Neuronal stem cell (in vitro differentiated cells): Measurements from ENCODE around the gene NAALADL2.

Experiments
- DNase-seq: peaks from one replicate; pipeline ENCODE4 v3.0.0-alpha.2; 2013; ENCODE audit warnings: low spot score
- H2AFZ ChIP-seq: one replicate; pipeline ENCODE4 v1.6.1; 2013; ENCODE audit warnings: mild to moderate bottlenecking, low read length, inconsistent platforms
- H2AK5ac ChIP-seq: 2 replicates; pipeline ENCODE4 v1.6.1; 2013; ENCODE audit warnings: low read depth, mild to moderate bottlenecking, inconsistent platforms, low read length, moderate library complexity, mixed read lengths
- H2BK120ac ChIP-seq: 2 replicates; pipeline ENCODE4 v1.6.1; 2013; ENCODE audit warnings: low read depth, mild to moderate bottlenecking, inconsistent platforms, low read length, moderate library complexity, mixed read lengths
- H2BK12ac ChIP-seq: one replicate; pipeline ENCODE4 v1.6.1; 2013; ENCODE audit warnings: low read length, inconsistent platforms
- H2BK15ac ChIP-seq: 2 replicates; pipeline ENCODE4 v1.6.1; 2013; ENCODE audit warnings: mild to moderate bottlenecking, low read length, inconsistent platforms, mixed read lengths
- H2BK5ac ChIP-seq: one replicate; pipeline ENCODE4 v1.6.1; 2013; ENCODE audit warnings: inconsistent platforms, mild to moderate bottlenecking, low read length, moderate library complexity
- H3K14ac ChIP-seq: one replicate; pipeline ENCODE4 v1.6.1; 2013; ENCODE audit warnings: low read length, inconsistent platforms
- H3K18ac ChIP-seq: 2 replicates; pipeline ENCODE4 v1.6.1; 2013; ENCODE audit warnings: low read length, inconsistent platforms
- H3K23ac ChIP-seq: 2 replicates; pipeline ENCODE4 v1.6.1; 2013; ENCODE audit warnings: low read depth, mild to moderate bottlenecking, mixed read lengths, low read length, inconsistent platforms; ENCODE audit not compliant: poor library complexity
- H3K27ac ChIP-seq: replicated peaks from 3 replicates; pipeline ENCODE4 v1.5.1; 2013; ENCODE audit warnings: low read length, inconsistent platforms
- H3K27me3 ChIP-seq, 3 experiments: 2 replicates each; pipeline ENCODE4 v1.6.1; 2013; ENCODE audit warnings: low read length in 3 of 3, mild to moderate bottlenecking in 2 of 3, inconsistent platforms in 1 of 3, low read depth in 1 of 3, mixed read lengths in 1 of 3, moderate library complexity in 1 of 3; ENCODE audit not compliant: control insufficient read depth in 3 of 3, insufficient read depth in 3 of 3
- H3K36me3 ChIP-seq, 2 donors: replicated peaks in 1 of 2; 2 replicates each; pipeline ENCODE4 v1.6.1; 2013; ENCODE audit warnings: low read length in 2 of 2; ENCODE audit not compliant: control insufficient read depth in 2 of 2, insufficient read depth in 2 of 2
- H3K4ac ChIP-seq: 2 replicates; pipeline ENCODE4 v1.6.1; 2013; ENCODE audit warnings: inconsistent platforms, mild to moderate bottlenecking, low read length, moderate library complexity
- H3K4me1 ChIP-seq, 2 donors: 1 replicate in 1 of 2; 2 replicates in 1 of 2; pipeline ENCODE4 v1.6.1; 2013; ENCODE audit warnings: low read length in 2 of 2, low read depth in 1 of 2; ENCODE audit not compliant: control insufficient read depth in 2 of 2, insufficient read depth in 1 of 2
- H3K4me2 ChIP-seq: one replicate; pipeline ENCODE4 v1.6.1; 2013; ENCODE audit warnings: mild to moderate bottlenecking, low read length, inconsistent platforms; ENCODE audit not compliant: insufficient read depth, poor library complexity, severe bottlenecking
- H3K4me3 ChIP-seq, 2 donors: 2 replicates each; pipeline ENCODE4 v1.5.1; 2013; ENCODE audit warnings: low read length in 2 of 2, mild to moderate bottlenecking in 2 of 2, inconsistent platforms in 1 of 2, moderate library complexity in 1 of 2
- H3K79me1 ChIP-seq: one replicate; pipeline ENCODE4 v1.6.1; 2013; ENCODE audit warnings: low read depth, mild to moderate bottlenecking, inconsistent platforms, low read length, moderate library complexity
- H3K9ac ChIP-seq: one replicate; pipeline ENCODE4 v1.6.1; 2013; ENCODE audit warnings: mild to moderate bottlenecking, low read depth, low read length, inconsistent platforms; ENCODE audit not compliant: poor library complexity
- H3K9me3 ChIP-seq, 2 donors: replicated peaks in 1 of 2; 2 replicates each; pipeline versions ENCODE3 to v1.6.1; 2013; ENCODE audit warnings: low read length in 2 of 2, mild to moderate bottlenecking in 2 of 2, inconsistent platforms in 1 of 2, low read depth in 1 of 2, mixed read lengths in 1 of 2, moderate library complexity in 1 of 2; ENCODE audit not compliant: control insufficient read depth in 2 of 2, insufficient read depth in 1 of 2
- H4K8ac ChIP-seq: one replicate; pipeline ENCODE4 v1.6.1; 2013; ENCODE audit warnings: low read depth, mild to moderate bottlenecking, inconsistent platforms, low read length, moderate library complexity
- H4K91ac ChIP-seq: one replicate; pipeline ENCODE4 v1.6.1; 2013; ENCODE audit warnings: low read length, low read depth, mild to moderate bottlenecking, inconsistent platforms; ENCODE audit not compliant: poor library complexity
- WGBS, 2 donors: extraction: QIAGEN DNeasy Blood & Tissue Kit; methylation state at CpG; one replicate each; pipeline ENCODE4 v1.1.7; 2013; ENCODE audit warnings: missing lambda C conversion rate in 2 of 2, mixed read lengths in 1 of 2; ENCODE audit not compliant: insufficient read length in 2 of 2, insufficient replicate concordance in 1 of 2; ENCODE audit errors: extremely low coverage in 2 of 2; 5-methylcytosine and 5-hydroxymethylcytosine counted together

Gene NAALADL2

DNA sequence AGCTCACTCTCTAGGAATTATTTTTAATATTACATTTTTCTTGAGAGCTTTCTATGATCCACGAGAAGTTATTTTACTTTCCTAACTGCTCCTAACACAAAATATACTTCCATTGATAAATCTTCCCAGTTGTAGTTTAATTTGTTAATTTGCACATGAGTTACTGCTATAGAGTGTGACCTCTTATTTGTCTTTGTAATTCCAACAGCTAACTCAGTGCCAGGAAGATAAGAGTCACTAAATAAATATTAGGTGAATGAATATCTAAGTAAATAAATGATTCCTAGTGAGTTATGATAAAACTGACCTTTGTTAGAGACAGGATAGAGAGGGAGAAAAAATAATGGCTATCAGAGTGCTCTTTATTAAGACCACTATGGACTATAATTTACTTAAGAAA, 319.9 kb downstream of the NAALADL2 start:
- Histone ChIP-seq H4K8ac (no peak overlapping the region), H3K14ac (no peak overlapping the region), H3K4me1 (peaks cover 0 to 6% of the 10 kb centered on the region in 2 donors), H2AFZ (no peak overlapping the region), H2BK12ac (no peak overlapping the region), H3K36me3 (no peaks in the 10 kb centered on the region), H3K18ac (no peak overlapping the region), H2AK5ac (no peak overlapping the region), H3K23ac (no peak overlapping the region), H3K27ac (no peak overlapping the region), H3K9me3 (no peaks in the 10 kb centered on the region), H3K9ac (no peak overlapping the region), H4K91ac (no peak overlapping the region), H3K4me2 (no peak overlapping the region), H2BK15ac (no peak overlapping the region), H3K4ac (no peak overlapping the region), H2BK5ac (no peak overlapping the region), H3K27me3 (no peaks in the 10 kb centered on the region), H2BK120ac (no peak overlapping the region), H3K4me3 (no peak overlapping the region), H3K79me1 (no peaks in the 10 kb centered on the region)
- WGBS, 2 donors, result no CpG with 5 or more reads among the region's 1 CpG
- DNase-seq, result no peak

DNA sequence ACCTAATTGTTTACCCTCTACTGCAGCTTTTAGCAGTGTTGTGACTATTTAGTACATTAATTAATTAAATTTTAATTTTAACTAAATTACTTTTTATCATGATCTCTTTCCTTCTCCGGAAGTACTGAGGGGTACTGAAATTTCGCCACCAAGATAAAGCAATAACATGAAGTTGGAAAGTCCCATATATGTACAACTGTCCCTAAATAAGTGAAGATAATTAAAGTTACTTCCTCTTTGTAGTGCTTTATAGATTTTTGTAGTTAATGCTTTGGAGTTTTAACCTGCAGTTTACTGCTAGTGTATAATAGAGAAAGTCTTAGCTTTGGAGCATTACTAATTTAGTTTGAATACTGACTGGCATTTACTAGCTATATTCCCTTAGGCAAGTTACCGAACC, 325.3 kb downstream of the NAALADL2 start:
- Histone ChIP-seq H3K27me3 (no peaks in the 10 kb centered on the region), H3K18ac (no peak overlapping the region), H3K9me3 (no peaks in the 10 kb centered on the region), H3K36me3 (no peaks in the 10 kb centered on the region), H3K23ac (no peak overlapping the region), H3K4me3 (no peak overlapping the region), H3K27ac (no peak overlapping the region), H2BK120ac (no peak overlapping the region), H3K9ac (no peak overlapping the region), H3K4ac (no peak overlapping the region), H4K8ac (no peak overlapping the region), H3K79me1 (no peaks in the 10 kb centered on the region), H4K91ac (no peak overlapping the region), H2BK15ac (no peak overlapping the region), H2BK12ac (no peak overlapping the region), H3K4me1 (peaks cover 0 to 2% of the 10 kb centered on the region in 2 donors), H3K14ac (no peak overlapping the region), H3K4me2 (no peak overlapping the region), H2BK5ac (no peak overlapping the region), H2AK5ac (no peak overlapping the region), H2AFZ (no peak overlapping the region)
- no CpG with 5 or more reads among the region's 3 CpGs for WGBS, 2 donors
- DNase-seq, result no peak

DNA sequence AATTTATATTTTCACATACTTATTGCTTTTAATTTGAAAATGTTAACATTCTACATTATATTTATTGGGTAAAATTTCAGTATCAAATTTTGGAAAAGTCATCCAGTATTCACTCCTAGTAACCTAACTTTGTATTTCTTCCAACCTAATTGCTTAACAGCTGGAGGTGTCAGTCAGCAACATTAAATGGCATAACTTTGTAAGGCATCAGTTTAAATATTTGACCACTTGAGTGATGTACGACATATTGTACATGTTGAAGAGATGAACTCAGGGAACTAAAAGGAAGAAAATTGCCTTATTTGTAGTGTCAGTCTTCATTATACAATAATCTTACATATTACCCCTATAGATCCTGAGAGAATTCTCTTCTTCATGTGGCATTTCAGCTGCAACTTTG, 326.8 kb downstream of the NAALADL2 start:
- Histone ChIP-seq H4K91ac (no peak overlapping the region), H3K36me3 (no peaks in the 10 kb centered on the region), H2BK15ac (no peak overlapping the region), H2AFZ (no peak overlapping the region), H3K4me2 (no peak overlapping the region), H3K18ac (no peak overlapping the region), H2AK5ac (no peak overlapping the region), H3K9me3 (no peaks in the 10 kb centered on the region), H3K23ac (no peak overlapping the region), H3K4me3 (no peak overlapping the region), H3K4ac (no peak overlapping the region), H2BK120ac (no peak overlapping the region), H3K9ac (no peak overlapping the region), H3K79me1 (no peaks in the 10 kb centered on the region), H2BK12ac (no peak overlapping the region), H3K27me3 (no peaks in the 10 kb centered on the region), H3K27ac (no peak overlapping the region), H3K4me1 (peaks cover 0 to 2% of the 10 kb centered on the region in 2 donors), H2BK5ac (no peak overlapping the region), H3K14ac (no peak overlapping the region), H4K8ac (no peak overlapping the region)
- DNase-seq, result no peak
- no CpG with 5 or more reads among the region's 1 CpG for WGBS, 2 donors

DNA sequence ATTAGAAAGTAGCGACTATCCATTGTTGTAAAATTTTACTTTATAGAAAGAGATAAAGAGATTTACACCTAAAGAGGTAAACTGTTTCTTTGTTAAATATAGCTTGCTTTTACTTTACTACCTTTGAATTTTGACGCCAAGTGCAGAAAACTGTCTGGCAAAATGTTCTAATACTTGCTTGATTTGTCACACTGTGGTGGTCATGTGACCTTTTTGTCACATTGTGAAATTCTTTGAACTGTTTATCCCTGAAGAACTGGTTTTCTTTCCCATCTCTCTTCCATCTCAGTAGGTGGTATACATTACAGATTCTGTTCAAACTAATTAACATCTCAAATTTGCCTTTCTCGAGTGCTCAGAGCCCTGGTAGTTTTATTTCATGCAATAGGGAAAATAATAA, 327.4 kb downstream of the NAALADL2 start:
- no CpG with 5 or more reads among the region's 3 CpGs for WGBS, 2 donors
- Histone ChIP-seq H3K4me1 (peaks cover 0 to 2% of the 10 kb centered on the region in 2 donors), H3K27ac (no peak overlapping the region), H3K4me2 (no peak overlapping the region), H2AK5ac (no peak overlapping the region), H4K8ac (no peak overlapping the region), H2BK15ac (no peak overlapping the region), H2BK5ac (no peak overlapping the region), H2BK120ac (no peak overlapping the region), H3K79me1 (no peaks in the 10 kb centered on the region), H3K18ac (no peak overlapping the region), H3K9me3 (no peaks in the 10 kb centered on the region), H3K27me3 (no peaks in the 10 kb centered on the region), H4K91ac (no peak overlapping the region), H3K9ac (no peak overlapping the region), H2AFZ (no peak overlapping the region), H3K36me3 (no peaks in the 10 kb centered on the region), H3K14ac (no peak overlapping the region), H3K4ac (no peak overlapping the region), H3K23ac (no peak overlapping the region), H2BK12ac (no peak overlapping the region), H3K4me3 (no peak overlapping the region)
- DNase-seq, result no peak
